H1 (cell line): ENCODE data around the gene PEX3.
"Not testable (repeated sequence)": the region's sequence is repeated elsewhere in the genome, so short reads cannot be mapped to it uniquely, and the experiment has no call there.

ENCODE experiments used
- EP300 ChIP-seq, 2 experiments: IDR thresholded peaks; 1 replicate in 1 of 2; 2 replicates in 1 of 2; pipeline ENCODE4 v1.6.1; 2011 to 2012; ENCODE audit warnings: low read depth in 2 of 2, low read length in 2 of 2, mild to moderate bottlenecking in 2 of 2, borderline replicate concordance in 1 of 2, inconsistent platforms in 1 of 2, moderate library complexity in 1 of 2
- POLR2A ChIP-seq, 2 experiments: IDR thresholded peaks; 1 replicate in 1 of 2; 2 replicates in 1 of 2; pipeline ENCODE4 v1.6.1; 2011; ENCODE audit warnings: low read depth in 2 of 2, low read length in 2 of 2, mild to moderate bottlenecking in 2 of 2; ENCODE audit errors: control extremely low read depth in 1 of 2
- RAD21 ChIP-seq, 2 experiments: IDR thresholded peaks in 1 of 2; conservative IDR thresholded peaks in 1 of 2; 2 replicates each; pipeline ENCODE4 v1.6.1; 2011; ENCODE audit warnings: low read depth in 2 of 2, low read length in 2 of 2, improper control_type of control experiment in 1 of 2, inconsistent platforms in 1 of 2, mild to moderate bottlenecking in 1 of 2, moderate library complexity in 1 of 2
- RXRA ChIP-seq: IDR thresholded peaks from 2 replicates; pipeline ENCODE4 v1.6.1; 2011; ENCODE audit warnings: low read depth, mild to moderate bottlenecking, low read length, moderate library complexity; ENCODE audit not compliant: insufficient read depth
- SP4 ChIP-seq: IDR thresholded peaks from 2 replicates; pipeline ENCODE4 v1.6.1; 2012; ENCODE audit warnings: low read length, inconsistent platforms
- TAF1 ChIP-seq: IDR thresholded peaks from 2 replicates; pipeline ENCODE4 v1.6.1; 2011; ENCODE audit warnings: mild to moderate bottlenecking, low read depth, low read length
- TBP ChIP-seq: IDR thresholded peaks from 2 replicates; pipeline ENCODE4 v1.6.1; 2011; ENCODE audit warnings: low read depth, low read length, improper control_type of control experiment
- ZNF274 ChIP-seq: IDR thresholded peaks from 2 replicates; pipeline ENCODE4 v1.7.0; 2012; ENCODE audit warnings: low read length, borderline replicate concordance; ENCODE audit errors: extremely low read depth
- TF ChIP-seq, protein P1 (sequence below), 3 experiments: IDR thresholded peaks; 1 replicate in 2 of 3; 2 replicates in 1 of 3; pipeline versions ENCODE4 v1.5.1 to v1.6.1; 2011; ENCODE audit warnings: low read length in 3 of 3, mild to moderate bottlenecking in 3 of 3, inconsistent platforms in 2 of 3, low read depth in 1 of 3, moderate library complexity in 1 of 3; ENCODE audit not compliant: insufficient read depth in 1 of 3; ENCODE audit errors: control extremely low read depth in 1 of 3

DNA sequence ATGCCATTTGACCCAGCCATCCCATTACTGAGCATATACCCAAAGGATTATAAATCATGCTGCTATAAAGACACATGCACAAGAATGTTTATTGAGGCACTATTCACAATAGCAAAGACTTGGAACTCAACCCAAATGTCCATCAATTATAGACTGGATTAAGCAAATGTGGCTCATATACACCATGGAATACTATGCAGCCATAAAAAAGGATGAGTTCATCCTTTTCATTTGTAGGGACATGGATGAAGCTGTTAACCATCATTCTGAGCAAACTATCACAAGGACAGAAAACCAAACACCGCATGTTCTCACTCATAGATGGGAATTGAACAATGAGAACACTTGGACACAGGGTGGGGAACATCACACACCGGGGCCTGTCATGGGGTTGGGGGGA, 2.7 kb upstream of the PEX3 start:
- not testable (repeated sequence) for TF ChIP-seq SP4; TAF1; ZNF274; RXRA; EP300 (IDR thresholded peaks at IDR 0.05; ENCODE audit: borderline replicate concordance in 1 of 2, low read depth in 2 of 2, low read length in 2 of 2); TBP; POLR2A (IDR thresholded peaks at IDR 0.05; ENCODE audit: control extremely low read depth in 1 of 2, low read depth in 2 of 2, low read length in 2 of 2); RAD21 (IDR thresholded peaks at IDR 0.05 in 1 of 2, conservative IDR thresholded peaks at IDR 0.05 in 1 of 2; ENCODE audit: low read depth in 2 of 2, low read length in 2 of 2)
- TF ChIP-seq, protein P1, sequence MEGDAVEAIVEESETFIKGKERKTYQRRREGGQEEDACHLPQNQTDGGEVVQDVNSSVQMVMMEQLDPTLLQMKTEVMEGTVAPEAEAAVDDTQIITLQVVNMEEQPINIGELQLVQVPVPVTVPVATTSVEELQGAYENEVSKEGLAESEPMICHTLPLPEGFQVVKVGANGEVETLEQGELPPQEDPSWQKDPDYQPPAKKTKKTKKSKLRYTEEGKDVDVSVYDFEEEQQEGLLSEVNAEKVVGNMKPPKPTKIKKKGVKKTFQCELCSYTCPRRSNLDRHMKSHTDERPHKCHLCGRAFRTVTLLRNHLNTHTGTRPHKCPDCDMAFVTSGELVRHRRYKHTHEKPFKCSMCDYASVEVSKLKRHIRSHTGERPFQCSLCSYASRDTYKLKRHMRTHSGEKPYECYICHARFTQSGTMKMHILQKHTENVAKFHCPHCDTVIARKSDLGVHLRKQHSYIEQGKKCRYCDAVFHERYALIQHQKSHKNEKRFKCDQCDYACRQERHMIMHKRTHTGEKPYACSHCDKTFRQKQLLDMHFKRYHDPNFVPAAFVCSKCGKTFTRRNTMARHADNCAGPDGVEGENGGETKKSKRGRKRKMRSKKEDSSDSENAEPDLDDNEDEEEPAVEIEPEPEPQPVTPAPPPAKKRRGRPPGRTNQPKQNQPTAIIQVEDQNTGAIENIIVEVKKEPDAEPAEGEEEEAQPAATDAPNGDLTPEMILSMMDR (IDR thresholded peaks at IDR 0.05; ENCODE audit: control extremely low read depth in 1 of 3, insufficient read depth in 1 of 3, low read depth in 1 of 3, low read length in 3 of 3), result not testable (repeated sequence)
